VCaP (cell line): ENCODE data around the gene NPS.

Experiments used
- H3K27ac ChIP-seq: fragments of 450-650 bp; 2 replicates; pipeline ENCODE4 v1.5.1; 2017
- CTCF ChIP-seq: fragments of 450-650 bp; conservative IDR thresholded peaks from 2 replicates; pipeline ENCODE4 v1.5.1; 2017; ENCODE audit warnings: mild to moderate bottlenecking, moderate library complexity

The NPS gene

GRCh38 chr10:127525686-127526085 lies 23.4 kb upstream of the NPS start:
- TF ChIP-seq CTCF: no peak

GRCh38 chr10:127526161-127526560 lies 22.9 kb upstream of the NPS start:
- H3K27ac ChIP-seq: no peak overlapping the region
- TF ChIP-seq CTCF: no peak

More at GRCh38 chr10:127525686-127526085, 23.4 kb upstream of the NPS start:
- no peak overlapping the region for H3K27ac ChIP-seq

DNA sequence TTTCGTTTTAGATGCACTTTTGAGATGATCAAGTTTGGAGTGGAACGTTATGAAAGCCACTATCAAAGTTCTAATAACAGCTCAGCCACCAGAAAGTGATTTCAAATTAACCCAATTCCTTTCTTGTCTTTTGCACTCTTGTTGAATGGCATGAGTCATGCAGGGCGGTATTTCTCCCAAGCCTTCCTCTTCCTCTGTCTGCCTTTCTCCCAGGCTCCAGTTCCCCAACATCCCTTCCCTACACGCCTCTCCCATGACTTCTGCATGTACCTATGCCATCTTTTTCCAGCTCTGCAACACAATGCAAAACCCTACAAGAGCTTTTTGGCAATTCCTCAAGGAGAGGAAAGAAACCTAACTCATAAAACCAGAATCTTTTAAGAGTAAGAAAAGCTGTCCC lies 21.8 kb upstream of the NPS start:
- no peak overlapping the region for H3K27ac ChIP-seq

DNA sequence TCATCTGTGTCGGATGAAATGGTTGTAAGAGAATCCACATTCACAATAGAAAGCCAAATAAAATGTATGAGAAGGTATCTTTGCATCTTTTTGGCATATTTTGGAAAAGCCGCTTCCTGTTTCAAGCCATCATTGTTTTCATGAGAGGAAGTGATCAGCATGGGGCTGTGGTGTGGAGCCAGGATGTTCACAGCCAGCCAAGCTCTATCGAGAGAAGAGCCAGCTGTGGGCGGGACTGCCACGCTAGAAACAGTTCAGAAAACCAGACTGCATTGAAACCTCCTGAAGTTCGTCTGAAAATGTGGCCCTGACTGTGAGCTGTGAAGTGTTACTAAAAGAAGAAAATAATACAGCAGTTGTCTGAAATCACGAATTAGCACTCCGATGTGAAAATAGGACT lies 21.2 kb upstream of the NPS start:
- no peak for TF ChIP-seq CTCF
- H3K27ac ChIP-seq: no peak overlapping the region

More for the DNA sequence above, 21.8 kb upstream of the NPS start:
- no peak for TF ChIP-seq CTCF

DNA sequence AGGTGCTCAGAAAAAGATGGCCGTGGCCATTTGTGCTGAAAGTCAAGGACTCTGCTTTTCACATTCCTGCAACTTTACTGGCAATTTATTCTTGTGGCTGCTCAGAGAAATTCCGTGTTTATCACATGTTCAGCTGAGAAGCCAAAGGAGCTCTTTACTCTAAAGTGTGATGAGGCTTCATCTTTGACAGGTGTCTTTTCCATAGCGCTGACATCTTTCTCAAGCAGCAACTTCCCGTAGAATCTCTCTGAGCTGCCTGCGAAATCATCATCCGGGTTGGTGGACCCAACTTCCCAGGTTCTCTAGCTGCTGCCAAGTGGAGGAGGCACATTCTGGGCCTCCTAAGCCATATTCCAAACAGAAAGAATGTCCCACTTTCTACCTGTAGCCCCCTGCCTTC lies 16.9 kb upstream of the NPS start:
- no peak for TF ChIP-seq CTCF
- H3K27ac ChIP-seq: no peak overlapping the region

- H3K27ac ChIP-seq: no peak overlapping the region
- TF ChIP-seq CTCF: no peak
Observed at GRCh38 chr10:127532659-127533058, 16.4 kb upstream of the NPS start.

DNA sequence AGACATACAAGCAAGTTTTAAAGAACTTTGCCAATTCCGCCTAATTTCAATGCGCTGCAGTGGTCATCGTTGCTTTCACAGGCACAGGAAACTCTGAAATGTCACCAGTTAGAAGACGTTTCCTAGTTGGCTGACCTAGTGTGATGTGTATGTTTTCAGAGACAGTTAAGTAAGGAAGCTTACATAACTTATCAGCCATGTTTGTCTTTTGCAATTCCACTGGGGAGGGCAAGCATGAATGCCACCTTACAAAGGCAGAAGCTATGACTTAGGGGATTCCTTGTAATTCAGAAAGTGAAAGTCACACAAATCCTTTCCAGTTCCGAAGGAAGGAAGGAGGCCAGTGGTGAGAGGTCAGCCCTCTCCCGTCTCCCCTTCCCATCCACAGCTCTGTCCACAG lies 15.0 kb upstream of the NPS start:
- no peak overlapping the region for H3K27ac ChIP-seq
- TF ChIP-seq CTCF: no peak

DNA sequence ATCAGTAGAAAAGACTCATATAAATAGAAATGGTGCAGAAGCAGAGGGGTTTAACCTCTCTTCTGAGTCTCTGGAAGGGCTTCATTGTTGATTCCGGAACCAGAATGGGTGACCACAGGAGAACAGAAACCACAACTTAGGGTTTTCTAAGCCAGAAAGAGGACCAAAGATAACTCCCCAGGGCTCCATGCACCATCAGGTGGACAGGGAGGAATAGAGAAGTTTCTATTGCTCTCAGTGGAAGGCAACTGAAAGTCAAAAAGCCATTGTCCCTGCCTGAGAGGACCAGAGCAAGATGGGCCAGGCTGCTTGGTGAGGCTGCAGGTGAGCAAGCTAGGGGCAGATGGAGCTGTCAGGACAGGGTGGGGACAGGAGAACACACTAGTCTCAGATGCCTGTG lies 14.6 kb upstream of the NPS start:
- no peak overlapping the region for H3K27ac ChIP-seq

More for the DNA sequence above, 14.6 kb upstream of the NPS start:
- no peak for TF ChIP-seq CTCF
